ENCODE data around the gene FBLN2. TPM values are rescaled to one million over a fixed set of nuclear protein-coding genes. Genes with fewer than 3 reads are reported as not detected.

Gene FBLN2
- total and polyA plus RNA-seq, 2 donors, result 12.2 to 15.3 TPM

DNA sequence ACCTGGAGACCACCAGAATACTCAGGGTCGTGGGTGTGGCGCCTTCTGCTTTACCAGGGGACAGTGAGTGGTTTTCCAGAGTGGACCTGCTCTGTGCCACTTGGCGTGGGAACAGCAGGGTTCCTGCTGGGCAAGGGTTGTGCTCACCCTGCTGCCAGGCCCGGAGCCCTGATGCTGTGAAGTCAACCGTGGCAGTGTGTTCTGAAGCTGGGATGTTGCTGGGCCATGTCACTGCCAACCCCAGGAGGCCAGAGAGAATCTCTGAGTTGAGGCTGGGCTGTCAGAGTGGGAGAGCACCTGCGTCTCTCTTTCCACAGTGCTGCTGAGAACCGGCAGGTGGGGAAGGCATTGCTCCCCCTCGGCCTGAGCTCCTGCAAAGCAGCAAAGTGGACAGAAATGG is 48.7 kb downstream of the FBLN2 start:
- H3K4me1 ChIP-seq (ENCODE audit: control insufficient read depth in 2 of 2, insufficient read depth in 2 of 2, low read length in 2 of 2), result no peaks in the 10 kb centered on the region
- WGBS, result 90% methylated on average over 8 of the region's 8 CpGs
- H3K27me3 ChIP-seq (ENCODE audit: control insufficient read depth in 2 of 2, insufficient read depth in 1 of 2, low read length in 1 of 2), result no peaks in the 10 kb centered on the region
- H3K9me3 ChIP-seq (ENCODE audit: control insufficient read depth in 2 of 2, insufficient read depth in 1 of 2, low read length in 1 of 2), result no peaks in the 10 kb centered on the region
- no peak overlapping the region for H3K4me3 ChIP-seq (ENCODE audit: low read length in 2 of 2)
- H3K27ac ChIP-seq (ENCODE audit: low read depth in 1 of 2, low read length in 1 of 2), result no peak overlapping the region
- DNase-seq (ENCODE audit: low read depth in 6 of 9, low spot score in 9 of 9), result no peak
- H3K36me3 ChIP-seq (ENCODE audit: control insufficient read depth in 2 of 2, insufficient read depth in 2 of 2, low read length in 1 of 2), result no peaks in the 10 kb centered on the region

DNA sequence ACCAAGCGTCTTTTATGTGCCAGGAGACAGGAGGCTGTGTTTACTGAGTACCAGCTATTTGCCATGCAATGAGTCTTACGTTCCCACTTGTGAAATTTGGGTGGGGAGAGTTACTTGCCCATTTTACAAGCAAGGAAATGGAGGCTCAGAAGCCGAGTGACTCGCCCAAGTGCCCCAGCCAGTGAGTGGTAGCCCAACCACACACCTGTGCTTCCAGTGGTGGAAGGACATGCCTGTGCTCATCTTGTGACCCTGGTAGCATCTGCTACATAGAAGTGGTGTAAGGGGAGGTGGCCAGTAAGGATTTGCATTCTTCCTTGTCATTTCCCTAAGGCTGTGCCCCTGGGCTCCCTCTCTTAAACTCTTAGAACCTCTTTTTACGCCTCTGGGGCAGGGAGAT is 49.3 kb downstream of the FBLN2 start:
- no peaks in the 10 kb centered on the region for H3K27me3 ChIP-seq (ENCODE audit: control insufficient read depth in 2 of 2, insufficient read depth in 1 of 2, low read length in 1 of 2)

DNA sequence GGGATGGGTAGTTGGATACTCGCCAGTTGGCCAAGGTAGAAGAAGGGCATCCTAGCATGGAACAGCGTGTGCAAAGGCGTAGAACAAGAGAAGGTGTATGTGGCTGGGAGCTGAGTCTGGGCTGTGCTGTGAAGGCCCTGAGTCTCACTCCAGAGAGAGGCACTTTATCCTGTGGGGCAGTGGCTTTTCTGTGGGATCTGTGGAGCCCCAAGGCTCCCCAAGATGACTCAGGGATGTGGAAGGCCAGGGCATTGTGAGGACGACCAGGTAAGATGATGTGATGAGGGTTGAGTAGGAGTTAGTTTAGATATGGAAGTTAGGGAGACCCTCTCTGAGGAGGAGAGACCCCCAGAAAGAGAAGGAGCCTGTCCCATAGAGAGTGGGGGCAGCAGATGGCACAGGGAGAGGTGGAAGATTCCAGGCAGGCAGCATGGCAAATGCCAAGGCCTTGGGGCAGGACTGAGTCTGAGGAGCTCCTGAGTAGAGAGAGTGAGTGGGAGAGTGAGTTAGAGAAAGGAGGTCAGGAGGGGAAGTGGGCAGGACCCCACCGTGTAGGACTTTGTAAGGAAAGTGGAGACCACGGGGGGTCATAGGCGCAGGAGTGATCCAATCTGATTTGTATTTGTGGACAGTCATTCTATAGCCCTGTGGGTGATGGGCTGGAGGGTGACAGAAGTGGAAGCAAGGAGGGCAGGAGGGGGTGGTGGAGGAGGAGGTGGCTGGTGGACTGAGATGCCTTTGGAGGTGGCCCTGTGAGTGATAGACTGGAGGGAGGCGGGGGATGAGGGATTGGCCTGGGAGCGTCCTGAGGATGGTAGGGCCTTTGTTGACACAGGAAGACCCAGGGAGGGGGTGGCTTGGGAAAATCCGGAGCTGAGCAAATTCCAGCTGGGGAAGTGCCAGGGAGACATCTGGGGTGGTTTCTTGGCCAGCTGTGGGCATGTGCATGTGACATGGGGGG is 50.3 kb downstream of the FBLN2 start:
- no peak for DNase-seq (ENCODE audit: low read depth in 6 of 9, low spot score in 9 of 9)
- 91% methylated on average over 10 of the region's 10 CpGs for WGBS
- H3K4me3 ChIP-seq (ENCODE audit: low read length in 2 of 2), result no peak overlapping the region
- no peaks in the 10 kb centered on the region for H3K4me1 ChIP-seq (ENCODE audit: control insufficient read depth in 2 of 2, insufficient read depth in 2 of 2, low read length in 2 of 2)
- no peaks in the 10 kb centered on the region for H3K9me3 ChIP-seq (ENCODE audit: control insufficient read depth in 2 of 2, insufficient read depth in 1 of 2, low read length in 1 of 2)
- H3K36me3 ChIP-seq (ENCODE audit: control insufficient read depth in 2 of 2, insufficient read depth in 2 of 2, low read length in 1 of 2), result no peaks in the 10 kb centered on the region
- no peaks in the 10 kb centered on the region for H3K27me3 ChIP-seq (ENCODE audit: control insufficient read depth in 2 of 2, insufficient read depth in 1 of 2, low read length in 1 of 2)
- no peak overlapping the region for H3K27ac ChIP-seq (ENCODE audit: low read depth in 1 of 2, low read length in 1 of 2)

More for the DNA sequence above, 49.3 kb downstream of the FBLN2 start:
- no peak for DNase-seq (ENCODE audit: low read depth in 6 of 9, low spot score in 9 of 9)
- Histone ChIP-seq H3K9me3 (ENCODE audit: control insufficient read depth in 2 of 2, insufficient read depth in 1 of 2, low read length in 1 of 2) (no peaks in the 10 kb centered on the region), H3K4me1 (ENCODE audit: control insufficient read depth in 2 of 2, insufficient read depth in 2 of 2, low read length in 2 of 2) (no peaks in the 10 kb centered on the region), H3K36me3 (ENCODE audit: control insufficient read depth in 2 of 2, insufficient read depth in 2 of 2, low read length in 1 of 2) (no peaks in the 10 kb centered on the region), H3K4me3 (ENCODE audit: low read length in 2 of 2) (no peak overlapping the region), H3K27ac (ENCODE audit: low read depth in 1 of 2, low read length in 1 of 2) (no peak overlapping the region)
- 96% methylated on average over 5 of the region's 5 CpGs for WGBS

DNA sequence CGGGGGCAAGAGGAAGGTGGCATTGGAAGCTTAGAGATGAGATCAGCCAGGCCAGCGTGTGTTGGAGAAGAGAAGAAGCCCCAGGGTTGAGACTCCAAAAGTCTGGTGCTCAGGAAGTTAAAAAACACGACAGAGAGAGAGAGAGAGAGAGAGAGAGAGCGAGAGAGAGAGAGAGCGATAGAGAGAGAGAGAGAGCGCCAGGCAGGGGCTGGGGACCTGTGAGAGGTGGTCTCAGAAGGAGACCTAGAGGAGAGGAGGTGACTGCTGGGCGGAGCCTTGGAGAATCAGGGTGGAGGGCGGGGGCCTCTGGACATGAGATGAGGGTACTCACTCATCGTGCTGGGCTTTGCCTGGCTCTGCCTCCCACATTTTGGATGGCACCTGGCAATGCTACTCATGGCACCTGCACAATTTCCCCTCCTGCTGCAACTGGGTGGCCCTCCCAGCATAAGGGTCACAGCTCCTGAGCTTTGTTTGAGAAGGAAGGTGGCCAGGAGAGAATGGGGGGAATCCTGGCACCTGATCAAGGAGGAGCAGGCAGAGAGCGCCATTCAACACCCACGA is 51.0 kb downstream of the FBLN2 start:
- Histone ChIP-seq H3K9me3 (ENCODE audit: control insufficient read depth in 2 of 2, insufficient read depth in 1 of 2, low read length in 1 of 2) (no peaks in the 10 kb centered on the region), H3K4me1 (ENCODE audit: control insufficient read depth in 2 of 2, insufficient read depth in 2 of 2, low read length in 2 of 2) (no peaks in the 10 kb centered on the region), H3K4me3 (ENCODE audit: low read length in 2 of 2) (no peak overlapping the region), H3K36me3 (ENCODE audit: control insufficient read depth in 2 of 2, insufficient read depth in 2 of 2, low read length in 1 of 2) (no peaks in the 10 kb centered on the region), H3K27me3 (ENCODE audit: control insufficient read depth in 2 of 2, insufficient read depth in 1 of 2, low read length in 1 of 2) (no peaks in the 10 kb centered on the region), H3K27ac (ENCODE audit: low read depth in 1 of 2, low read length in 1 of 2) (no peak overlapping the region)
- WGBS, result 88% methylated on average over 11 of the region's 11 CpGs
- no peak for DNase-seq (ENCODE audit: low read depth in 6 of 9, low spot score in 9 of 9)

DNA sequence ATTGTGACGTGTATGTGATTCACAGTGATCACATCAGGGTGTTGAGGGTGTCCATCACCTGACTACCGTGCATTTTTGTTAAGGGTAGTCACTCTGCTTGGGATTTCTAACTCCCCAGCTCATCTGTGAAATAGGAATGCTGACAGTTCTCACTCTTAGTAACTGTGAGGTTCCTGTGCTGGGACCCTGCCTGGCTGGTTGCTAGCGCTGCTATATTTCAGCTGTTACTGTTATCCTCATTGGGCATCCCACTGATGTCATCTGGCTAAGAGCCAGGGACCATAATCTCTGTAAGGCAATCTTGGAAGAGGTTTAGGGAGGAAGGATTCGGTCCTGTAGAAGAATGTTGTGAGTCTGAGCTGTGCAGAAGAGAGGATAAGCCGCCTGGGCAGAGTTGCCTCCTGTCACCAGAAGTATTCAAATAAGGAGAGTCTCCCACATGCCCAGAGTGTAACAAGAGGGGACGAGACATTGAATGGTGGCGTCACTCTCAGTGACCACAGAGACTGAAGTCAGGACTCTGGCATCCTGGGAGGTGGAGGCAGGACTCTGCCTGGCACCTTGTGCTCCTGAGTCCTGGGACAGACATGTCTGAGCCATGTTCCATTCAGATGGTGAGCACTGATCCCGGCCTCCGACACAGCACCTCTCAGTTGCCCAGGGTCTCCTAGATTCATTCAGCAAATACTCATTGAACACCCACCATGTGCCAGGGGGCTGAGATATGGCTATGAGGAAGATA is 52.2 kb downstream of the FBLN2 start:
- DNase-seq (ENCODE audit: low read depth in 6 of 9, low spot score in 9 of 9), result no peak
- H3K27me3 ChIP-seq (ENCODE audit: control insufficient read depth in 2 of 2, insufficient read depth in 1 of 2, low read length in 1 of 2), result no peaks in the 10 kb centered on the region
- no peaks in the 10 kb centered on the region for H3K9me3 ChIP-seq (ENCODE audit: control insufficient read depth in 2 of 2, insufficient read depth in 1 of 2, low read length in 1 of 2)
- H3K4me1 ChIP-seq (ENCODE audit: control insufficient read depth in 2 of 2, insufficient read depth in 2 of 2, low read length in 2 of 2), result no peaks in the 10 kb centered on the region
- no peaks in the 10 kb centered on the region for H3K36me3 ChIP-seq (ENCODE audit: control insufficient read depth in 2 of 2, insufficient read depth in 2 of 2, low read length in 1 of 2)
- 97% methylated on average over 9 of the region's 9 CpGs for WGBS
- H3K4me3 ChIP-seq (ENCODE audit: low read length in 2 of 2), result no peak overlapping the region
- H3K27ac ChIP-seq (ENCODE audit: low read depth in 1 of 2, low read length in 1 of 2), result no peak overlapping the region

DNA sequence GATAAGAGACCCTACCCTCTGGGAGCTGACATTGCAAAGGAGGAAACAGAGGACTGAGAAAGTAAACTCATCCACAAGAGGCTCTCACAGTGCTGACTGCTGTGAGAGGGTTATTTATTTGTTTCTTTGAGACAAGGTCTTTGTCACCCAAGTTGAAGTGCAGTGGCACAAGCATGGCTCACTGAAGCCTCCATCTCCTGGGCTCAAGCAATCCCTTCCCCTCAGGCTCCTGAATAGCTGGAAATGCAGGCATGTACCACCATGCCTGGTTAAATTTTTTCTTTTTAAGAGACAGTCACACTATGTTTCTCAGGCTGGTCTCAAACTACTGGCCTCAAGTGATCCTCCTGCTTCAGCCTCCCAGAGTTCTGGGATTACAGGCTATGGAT is 52.8 kb downstream of the FBLN2 start:
- no peaks in the 10 kb centered on the region for H3K36me3 ChIP-seq (ENCODE audit: control insufficient read depth in 2 of 2, insufficient read depth in 2 of 2, low read length in 1 of 2)
- no peak for DNase-seq (ENCODE audit: low read depth in 6 of 9, low spot score in 9 of 9)
- no peaks in the 10 kb centered on the region for H3K4me1 ChIP-seq (ENCODE audit: control insufficient read depth in 2 of 2, insufficient read depth in 2 of 2, low read length in 2 of 2)
- no peak overlapping the region for H3K27ac ChIP-seq (ENCODE audit: low read depth in 1 of 2, low read length in 1 of 2)
- H3K27me3 ChIP-seq (ENCODE audit: control insufficient read depth in 2 of 2, insufficient read depth in 1 of 2, low read length in 1 of 2), result no peaks in the 10 kb centered on the region
- H3K4me3 ChIP-seq (ENCODE audit: low read length in 2 of 2), result no peak overlapping the region
- H3K9me3 ChIP-seq (ENCODE audit: control insufficient read depth in 2 of 2, insufficient read depth in 1 of 2, low read length in 1 of 2), result no peaks in the 10 kb centered on the region

DNA sequence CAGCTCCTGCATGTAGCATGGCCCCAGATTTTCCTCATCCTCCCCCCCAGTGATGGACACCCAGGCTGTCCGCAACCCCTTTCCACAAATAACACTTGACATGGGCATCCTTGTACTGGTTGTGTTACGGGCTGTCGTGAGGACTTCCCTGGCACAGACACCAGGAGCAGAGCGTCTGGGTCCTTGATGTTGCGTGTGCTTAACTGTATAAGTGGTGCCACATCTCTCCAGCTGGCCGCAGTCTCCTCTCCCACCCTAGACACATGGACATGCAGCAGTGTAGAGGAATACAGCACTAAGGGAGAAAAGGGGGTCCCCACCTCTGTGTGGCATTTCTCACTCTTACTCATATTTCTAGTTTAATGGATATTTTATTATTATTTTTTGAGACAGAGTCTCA is 56.6 kb downstream of the FBLN2 start:
- Histone ChIP-seq H3K4me1 (ENCODE audit: control insufficient read depth in 2 of 2, insufficient read depth in 2 of 2, low read length in 2 of 2) (no peaks in the 10 kb centered on the region), H3K27ac (ENCODE audit: low read depth in 1 of 2, low read length in 1 of 2) (no peak overlapping the region), H3K27me3 (ENCODE audit: control insufficient read depth in 2 of 2, insufficient read depth in 1 of 2, low read length in 1 of 2) (no peaks in the 10 kb centered on the region), H3K4me3 (ENCODE audit: low read length in 2 of 2) (no peak overlapping the region), H3K9me3 (ENCODE audit: control insufficient read depth in 2 of 2, insufficient read depth in 1 of 2, low read length in 1 of 2) (no peaks in the 10 kb centered on the region), H3K36me3 (ENCODE audit: control insufficient read depth in 2 of 2, insufficient read depth in 2 of 2, low read length in 1 of 2) (peaks cover 3 to 6% of the 10 kb centered on the region in 2 donors)
- no peak for DNase-seq (ENCODE audit: low read depth in 6 of 9, low spot score in 9 of 9)
- 90% methylated on average over 6 of the region's 6 CpGs for WGBS

DNA sequence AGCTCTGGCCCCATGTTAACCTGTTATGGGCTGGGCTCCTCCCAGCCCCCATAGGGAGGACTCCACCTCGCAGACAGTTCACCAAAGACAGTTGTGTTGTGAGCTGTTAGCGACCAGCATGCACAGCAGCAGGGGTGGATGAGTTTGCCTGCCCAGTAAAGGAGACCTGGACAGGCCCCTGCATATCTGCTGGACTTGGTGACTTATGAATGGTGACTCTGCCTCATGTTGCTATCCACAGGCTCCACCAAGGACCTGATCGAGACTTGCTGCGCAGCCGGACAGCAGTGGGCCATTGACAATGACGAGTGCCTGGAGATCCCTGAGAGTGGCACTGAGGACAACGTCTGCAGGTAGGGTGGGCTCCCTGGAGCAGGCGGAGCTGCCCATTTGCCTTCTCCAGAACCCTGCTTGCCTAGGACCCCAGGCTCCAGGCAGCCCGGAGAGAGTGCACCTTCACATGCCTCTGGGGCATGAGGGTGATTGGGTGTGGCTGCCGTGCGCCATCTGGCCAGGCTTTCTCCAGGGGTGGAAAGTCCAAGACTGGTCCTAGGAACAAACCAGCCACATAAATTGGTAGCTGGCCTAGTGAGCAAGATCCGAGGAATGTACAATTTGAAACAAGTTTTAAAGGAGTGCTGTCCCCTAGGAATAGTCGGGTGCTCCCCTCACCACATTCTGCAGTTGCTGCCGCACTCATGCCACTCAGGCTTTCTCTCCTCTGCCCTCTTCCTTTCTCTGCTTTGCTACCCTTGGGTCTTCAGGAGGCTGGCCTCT is 59.1 kb downstream of the FBLN2 start:
- H3K27ac ChIP-seq (ENCODE audit: low read depth in 1 of 2, low read length in 1 of 2), result no peak overlapping the region
- 97% methylated on average over 14 of the region's 14 CpGs for WGBS
- DNase-seq (ENCODE audit: low read depth in 6 of 9, low spot score in 9 of 9), result no peak

More for the DNA sequence above, 59.1 kb downstream of the FBLN2 start:
- H3K9me3 ChIP-seq (ENCODE audit: control insufficient read depth in 2 of 2, insufficient read depth in 1 of 2, low read length in 1 of 2), result no peaks in the 10 kb centered on the region
- H3K36me3 ChIP-seq (ENCODE audit: control insufficient read depth in 2 of 2, insufficient read depth in 2 of 2, low read length in 1 of 2), result peaks cover 3 to 6% of the 10 kb centered on the region in 2 donors
- no peaks in the 10 kb centered on the region for H3K27me3 ChIP-seq (ENCODE audit: control insufficient read depth in 2 of 2, insufficient read depth in 1 of 2, low read length in 1 of 2)
- H3K4me3 ChIP-seq (ENCODE audit: low read length in 2 of 2), result no peak overlapping the region
- no peaks in the 10 kb centered on the region for H3K4me1 ChIP-seq (ENCODE audit: control insufficient read depth in 2 of 2, insufficient read depth in 2 of 2, low read length in 2 of 2)
